ENCODE measurements around the gene SYT5. TPM values are rescaled to one million over a fixed set of nuclear protein-coding genes. Genes with fewer than 3 reads are reported as not detected.

Gene SYT5
- total and polyA plus RNA-seq, 2 donors (not counting 1 experiment from before 2014, with no cell fraction given): 0.27 to 0.94 TPM

Small RNAs within 50 kb of the gene (small RNA-seq; reads per million reads assigned to genes)
- not detected for gene MIR7975 (ENCODE audit: insufficient read length, low read depth, low replicate concordance)
- not detected for gene RF01210 (ENCODE audit: insufficient read length, low read depth, low replicate concordance)

Other genes with a start within 250 kb of the SYT5 start
- 0.07 TPM in 1 of 2 replicates, not detected in the other for gene NLRP7, start 232.8 kb downstream of the SYT5 start, total RNA-seq
- 0.07 and 0.13 TPM in 2 replicates for gene NLRP7, start 232.8 kb downstream of the SYT5 start, polyA plus RNA-seq
- 17.1 and 19.2 TPM in 2 replicates for gene NLRP2, start 213.9 kb downstream of the SYT5 start, total RNA-seq
- 1.9 and 13.8 TPM in 2 replicates for gene NLRP2, start 213.9 kb downstream of the SYT5 start, polyA plus RNA-seq
- gene GP6, start 142.0 kb downstream of the SYT5 start, total RNA-seq: 0.20 TPM in 1 of 2 replicates, not detected in the other
- gene GP6, start 142.0 kb downstream of the SYT5 start, polyA plus RNA-seq: 0.43 and 0.55 TPM in 2 replicates
- 17.5 and 20.2 TPM in 2 replicates for gene RDH13, start 117.1 kb downstream of the SYT5 start, total RNA-seq
- 13.4 and 20.4 TPM in 2 replicates for gene RDH13, start 117.1 kb downstream of the SYT5 start, polyA plus RNA-seq
- 1.0 and 1.3 TPM in 2 replicates for gene EPS8L1, start 104.4 kb downstream of the SYT5 start, total RNA-seq
- 0.39 and 0.72 TPM in 2 replicates for gene EPS8L1, start 104.4 kb downstream of the SYT5 start, polyA plus RNA-seq
- gene PPP1R12C, start 62.7 kb downstream of the SYT5 start, total RNA-seq: 174 and 179 TPM in 2 replicates
- gene PPP1R12C, start 62.7 kb downstream of the SYT5 start, polyA plus RNA-seq: 145 and 231 TPM in 2 replicates
- gene TNNT1, start 31.1 kb downstream of the SYT5 start, total RNA-seq: not detected in 2 replicates
- gene TNNT1, start 31.1 kb downstream of the SYT5 start, polyA plus RNA-seq: not detected in 2 replicates
- gene TNNI3, start 22.6 kb downstream of the SYT5 start, total RNA-seq: not detected in 2 replicates
- gene TNNI3, start 22.6 kb downstream of the SYT5 start, polyA plus RNA-seq: not detected in 2 replicates
- gene DNAAF3, start 13.7 kb downstream of the SYT5 start, total RNA-seq: not detected in 2 replicates
- not detected in 2 replicates for gene DNAAF3, start 13.7 kb downstream of the SYT5 start, polyA plus RNA-seq
- not detected in 2 replicates for gene PTPRH, start 29.2 kb upstream of the SYT5 start, total RNA-seq
- not detected in 2 replicates for gene PTPRH, start 29.2 kb upstream of the SYT5 start, polyA plus RNA-seq
- 19.4 and 20.7 TPM in 2 replicates for gene TMEM86B, start 48.5 kb upstream of the SYT5 start, total RNA-seq
- gene TMEM86B, start 48.5 kb upstream of the SYT5 start, polyA plus RNA-seq: 13.6 and 14.5 TPM in 2 replicates
- 193 and 195 TPM in 2 replicates for gene PPP6R1, start 78.7 kb upstream of the SYT5 start, total RNA-seq
- 122 and 125 TPM in 2 replicates for gene PPP6R1, start 78.7 kb upstream of the SYT5 start, polyA plus RNA-seq
- 15.6 and 18.2 TPM in 2 replicates for gene HSPBP1, start 99.8 kb upstream of the SYT5 start, total RNA-seq
- gene HSPBP1, start 99.8 kb upstream of the SYT5 start, polyA plus RNA-seq: 18.9 and 19.0 TPM in 2 replicates
- gene BRSK1, start 103.7 kb upstream of the SYT5 start, total RNA-seq: 0.94 and 1.7 TPM in 2 replicates
- 1.4 and 4.0 TPM in 2 replicates for gene BRSK1, start 103.7 kb upstream of the SYT5 start, polyA plus RNA-seq
- not detected in 2 replicates for gene TMEM150B, start 145.1 kb upstream of the SYT5 start, total RNA-seq
- 1.4 TPM in 1 of 2 replicates, not detected in the other for gene TMEM150B, start 145.1 kb upstream of the SYT5 start, polyA plus RNA-seq
- gene KMT5C, start 159.6 kb upstream of the SYT5 start, total RNA-seq: 19.6 and 22.2 TPM in 2 replicates
- 23.6 and 37.8 TPM in 2 replicates for gene KMT5C, start 159.6 kb upstream of the SYT5 start, polyA plus RNA-seq
- not detected in 2 replicates for gene COX6B2, start 174.4 kb upstream of the SYT5 start, total RNA-seq
- 0.07 TPM in 1 of 2 replicates, not detected in the other for gene COX6B2, start 174.4 kb upstream of the SYT5 start, polyA plus RNA-seq
- not detected in 2 replicates for gene GARIN5B, start 183.0 kb upstream of the SYT5 start, total RNA-seq
- not detected in 2 replicates for gene GARIN5B, start 183.0 kb upstream of the SYT5 start, polyA plus RNA-seq
- not detected in 2 replicates for gene IL11, start 190.2 kb upstream of the SYT5 start, total RNA-seq
- gene IL11, start 190.2 kb upstream of the SYT5 start, polyA plus RNA-seq: 0.13 TPM in 1 of 2 replicates, not detected in the other
- not detected in 2 replicates for gene TMEM190, start 196.5 kb upstream of the SYT5 start, total RNA-seq
- not detected in 2 replicates for gene TMEM190, start 196.5 kb upstream of the SYT5 start, polyA plus RNA-seq
- gene TMEM238, start 204.0 kb upstream of the SYT5 start, total RNA-seq: 4.3 and 4.7 TPM in 2 replicates
- 0.76 and 2.7 TPM in 2 replicates for gene TMEM238, start 204.0 kb upstream of the SYT5 start, polyA plus RNA-seq
- gene RPL28, start 205.6 kb upstream of the SYT5 start, total RNA-seq: 2,397 and 2,578 TPM in 2 replicates
- 4,661 and 8,441 TPM in 2 replicates for gene RPL28, start 205.6 kb upstream of the SYT5 start, polyA plus RNA-seq
- gene UBE2S, start 227.5 kb upstream of the SYT5 start, total RNA-seq: 20.6 and 29.0 TPM in 2 replicates
- gene UBE2S, start 227.5 kb upstream of the SYT5 start, polyA plus RNA-seq: 50.0 and 72.7 TPM in 2 replicates

Data from B cell (primary cell).